H7 (cell line): ENCODE measurements around the gene DPYSL3. TPM values are rescaled to one million over a fixed set of nuclear protein-coding genes. Genes with fewer than 3 reads are reported as not detected.
"Not testable (repeated sequence)": the region's sequence is repeated elsewhere in the genome, so short reads cannot be mapped to it uniquely, and the experiment has no call there.

Experiments used
- DNase-seq: peaks from one replicate; pipeline ENCODE4 v3.0.0; 2012
- H3K27me3 ChIP-seq: 2 replicates; pipeline ENCODE4 v1.6.0; 2011; ENCODE audit warnings: mild to moderate bottlenecking, low read length; ENCODE audit not compliant: control insufficient read depth, insufficient read depth
- H3K36me3 ChIP-seq: replicated peaks from 2 replicates; pipeline ENCODE4 v1.5.1; 2011; ENCODE audit warnings: low read length; ENCODE audit not compliant: control insufficient read depth, insufficient read depth
- H3K4me3 ChIP-seq: 2 replicates; pipeline ENCODE4 v1.5.1; 2011; ENCODE audit warnings: low read depth, mild to moderate bottlenecking, control low read depth, low read length, moderate library complexity; ENCODE audit not compliant: insufficient read depth
- total RNA-seq: library from RNA; depleted of rRNA; stranded (reverse); fragments of >200 nt; shearing (Covaris generic); gene quantifications from 2 replicates; pipeline ENCODE4 v1.2.3, GENCODE V29; 2014; rRNA removed

The DPYSL3 gene
- total RNA-seq: 184 and 312 TPM in 2 replicates

- Histone ChIP-seq H3K27me3 (peaks cover 17% of the 10 kb centered on the region), H3K4me3 (peak within 1 kb of the TSS; percentile 72)
Observed at GRCh38 chr5:147509710-147510651, at the start of gene DPYSL3. Gene DPYSL3 (minus strand): TSS chr5:147510068. CDS start chr5:147509858, 210 bp downstream.

GRCh38 chr5:147558826-147559225 lies 49.0 kb upstream of the DPYSL3 start:
- peak; percentile 56 for DNase-seq
- H3K27me3 ChIP-seq: no peaks in the 10 kb centered on the region

More at GRCh38 chr5:147509710-147510651, at the start of gene DPYSL3:
- DNase-seq: peak; percentile 83
- H3K36me3 ChIP-seq: no peaks in the 10 kb centered on the region

GRCh38 chr5:147557876-147558745 lies 48.2 kb upstream of the DPYSL3 start:
- Histone ChIP-seq H3K4me3 (no peak overlapping the region), H3K27me3 (no peaks in the 10 kb centered on the region)
- no peak for DNase-seq

More at GRCh38 chr5:147558826-147559225, 49.0 kb upstream of the DPYSL3 start:
- H3K4me3 ChIP-seq: no peak overlapping the region
- 0 out of 2 replicates have a peak, but pooled peaks cover 1% of the 10 kb centered on the region for H3K36me3 ChIP-seq

GRCh38 chr5:147555176-147555575 lies 45.3 kb upstream of the DPYSL3 start:
- DNase-seq: no peak
- no peaks in the 10 kb centered on the region for H3K27me3 ChIP-seq
- no peak overlapping the region for H3K4me3 ChIP-seq
- no peaks in the 10 kb centered on the region for H3K36me3 ChIP-seq

More at GRCh38 chr5:147557876-147558745, 48.2 kb upstream of the DPYSL3 start:
- no peaks in the 10 kb centered on the region for H3K36me3 ChIP-seq

GRCh38 chr5:147554261-147554817 lies 44.5 kb upstream of the DPYSL3 start:
- no peak for DNase-seq
- no peak overlapping the region for H3K4me3 ChIP-seq
- no peaks in the 10 kb centered on the region for H3K27me3 ChIP-seq
- H3K36me3 ChIP-seq: no peaks in the 10 kb centered on the region

GRCh38 chr5:147553817-147554216 lies 43.9 kb upstream of the DPYSL3 start:
- not testable (repeated sequence) for DNase-seq, H3K4me3 ChIP-seq, H3K27me3 ChIP-seq, H3K36me3 ChIP-seq

- Histone ChIP-seq H3K36me3 (no peaks in the 10 kb centered on the region), H3K4me3 (no peak overlapping the region), H3K27me3 (no peaks in the 10 kb centered on the region)
- DNase-seq: no peak
Observed at GRCh38 chr5:147552897-147553296, 43.0 kb upstream of the DPYSL3 start.

- no peaks in the 10 kb centered on the region for H3K27me3 ChIP-seq
- H3K4me3 ChIP-seq: no peak overlapping the region
- no peak for DNase-seq
- H3K36me3 ChIP-seq: no peaks in the 10 kb centered on the region
Observed at GRCh38 chr5:147551677-147552076, 41.8 kb upstream of the DPYSL3 start.

GRCh38 chr5:147547730-147548129 lies 37.9 kb upstream of the DPYSL3 start:
- no peaks in the 10 kb centered on the region for H3K36me3 ChIP-seq
- DNase-seq: no peak
- no peaks in the 10 kb centered on the region for H3K27me3 ChIP-seq
- no peak overlapping the region for H3K4me3 ChIP-seq

- no peaks in the 10 kb centered on the region for H3K36me3 ChIP-seq
- DNase-seq: no peak
- H3K4me3 ChIP-seq: no peak overlapping the region
- H3K27me3 ChIP-seq: no peaks in the 10 kb centered on the region
Observed at GRCh38 chr5:147544556-147544955, 34.7 kb upstream of the DPYSL3 start.

GRCh38 chr5:147539053-147539452 lies 29.2 kb upstream of the DPYSL3 start:
- no peak for DNase-seq
- H3K36me3 ChIP-seq: no peaks in the 10 kb centered on the region
- no peaks in the 10 kb centered on the region for H3K27me3 ChIP-seq
- no peak overlapping the region for H3K4me3 ChIP-seq

- no peak for DNase-seq
- H3K4me3 ChIP-seq: no peak overlapping the region
- H3K27me3 ChIP-seq: no peaks in the 10 kb centered on the region
- no peaks in the 10 kb centered on the region for H3K36me3 ChIP-seq
Observed at GRCh38 chr5:147538236-147538635, 28.4 kb upstream of the DPYSL3 start.

- no peaks in the 10 kb centered on the region for H3K36me3 ChIP-seq
- H3K27me3 ChIP-seq: no peaks in the 10 kb centered on the region
- no peak overlapping the region for H3K4me3 ChIP-seq
- DNase-seq: no peak
Observed at GRCh38 chr5:147534172-147534951, 24.5 kb upstream of the DPYSL3 start.

GRCh38 chr5:147532156-147532555 lies 22.3 kb upstream of the DPYSL3 start:
- DNase-seq: no peak
- H3K4me3 ChIP-seq: no peak overlapping the region
- H3K27me3 ChIP-seq: no peaks in the 10 kb centered on the region
- no peaks in the 10 kb centered on the region for H3K36me3 ChIP-seq
